MG63 (cell line): ENCODE results near the gene PLGLB1. TPM values are rescaled to one million over a fixed set of nuclear protein-coding genes. Genes with fewer than 3 reads are reported as not detected.

Experiments used
- total RNA-seq: library from RNA; depleted of rRNA; stranded (reverse); fragments of >200 nt; shearing (Covaris generic); gene quantifications from 2 replicates; pipeline ENCODE4 v1.2.3, GENCODE V29; 2014; ENCODE audit warnings: low replicate concordance; rRNA removed

The PLGLB1 gene
- total RNA-seq, 1 experiment from 2014 or later: not detected

Other genes starting within 250 kb of the PLGLB1 start
- gene CD8A, start 230.9 kb downstream of the PLGLB1 start, total RNA-seq: not detected in 2 replicates
- gene CD8B, start 160.0 kb downstream of the PLGLB1 start, total RNA-seq: not detected in 2 replicates
- 1.9 TPM in 1 of 2 replicates, not detected in the other for gene RGPD1, start 79.7 kb downstream of the PLGLB1 start, total RNA-seq